ENCODE measurements around the gene LAIR2.

- TF ChIP-seq CTCF (IDR thresholded peaks at IDR 0.05; ENCODE audit: low read length) = no peak
- no peak for TF ChIP-seq EZH2 (optimal IDR thresholded peaks at IDR 0.05; ENCODE audit: low read depth, low read length)
These were observed 41.4 kb upstream of the LAIR2 start for GRCh38 chr19:54461210-54461609.
